Suppressor macrophage treated with lipopolysaccharide for 4 hours (primary cell): Measurements from ENCODE around the gene SCAPER.

Experiments
- DNase-seq: peaks from one replicate; pipeline ENCODE4 v3.0.0-alpha.2; 2020

SCAPER gene

DNA sequence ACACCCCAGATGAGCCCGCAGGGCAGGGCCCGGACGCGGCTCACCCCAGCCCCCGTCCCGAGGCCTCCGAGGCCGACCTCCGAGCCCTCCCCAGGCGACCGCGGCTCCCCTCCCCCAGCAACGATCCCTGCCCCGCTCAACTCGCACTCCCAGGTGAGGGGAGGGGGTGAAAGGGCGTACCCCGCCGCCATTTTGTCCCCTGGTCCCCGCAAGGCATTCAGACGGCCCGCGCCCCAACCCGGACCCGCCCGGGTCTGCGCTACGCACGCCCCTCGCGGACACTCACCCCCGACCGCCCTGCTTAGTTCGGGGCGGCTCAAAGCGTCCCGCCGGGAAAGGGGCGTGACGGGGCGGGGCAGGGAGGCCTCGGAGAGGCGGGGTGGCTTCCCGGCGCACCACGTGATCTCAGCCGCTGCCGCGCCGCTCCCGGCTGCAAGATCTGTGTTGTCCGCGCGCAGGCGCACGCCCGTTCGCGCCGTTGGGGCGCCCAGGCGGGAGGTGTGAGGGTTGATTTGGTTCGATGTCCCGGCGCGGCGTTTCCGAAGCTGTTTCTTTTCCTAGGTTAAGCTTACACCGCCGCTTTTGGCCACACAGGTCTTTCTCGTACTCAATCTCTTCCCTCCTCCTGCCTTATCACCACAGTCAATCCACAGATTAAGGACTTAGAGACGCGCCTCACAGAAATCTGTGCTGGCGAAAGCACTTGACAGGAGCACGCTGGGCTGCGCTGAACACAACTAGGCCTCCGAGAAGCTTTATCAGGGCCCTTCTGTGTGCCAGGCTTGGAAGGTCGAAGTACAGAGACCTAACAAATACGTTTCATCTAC, at the start of gene SCAPER:
Gene SCAPER (minus strand): TSS at position 328 of the 827 bp plus-strand sequence. CDS start 21,523 bp downstream, outside the sequence.
- peak; percentile 92 for DNase-seq

GRCh38 chr15:76954744-76955143, 49.6 kb upstream of the SCAPER start:
- no peak for DNase-seq

GRCh38 chr15:76953913-76954312, 48.8 kb upstream of the SCAPER start:
- no peak for DNase-seq

DNA sequence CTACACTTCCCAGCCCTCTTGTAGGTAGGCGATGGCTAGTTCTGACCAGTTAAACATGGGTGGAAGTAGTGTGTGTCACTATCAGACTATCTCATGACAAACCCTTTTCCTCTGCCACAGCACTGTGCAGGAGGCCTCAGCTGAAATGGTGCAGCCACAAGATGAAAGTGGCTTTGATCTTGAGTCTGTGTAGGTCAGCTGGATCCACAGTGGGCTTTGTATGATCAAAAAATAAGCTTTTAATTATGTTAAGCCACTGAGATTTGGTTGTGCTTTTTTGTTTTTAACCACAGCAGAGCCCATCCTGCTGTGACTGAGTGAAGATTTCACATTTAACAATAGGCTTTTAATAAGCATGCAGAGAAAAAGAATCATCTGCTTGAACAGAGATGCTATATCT, 46.1 kb upstream of the SCAPER start:
- no peak for DNase-seq

DNA sequence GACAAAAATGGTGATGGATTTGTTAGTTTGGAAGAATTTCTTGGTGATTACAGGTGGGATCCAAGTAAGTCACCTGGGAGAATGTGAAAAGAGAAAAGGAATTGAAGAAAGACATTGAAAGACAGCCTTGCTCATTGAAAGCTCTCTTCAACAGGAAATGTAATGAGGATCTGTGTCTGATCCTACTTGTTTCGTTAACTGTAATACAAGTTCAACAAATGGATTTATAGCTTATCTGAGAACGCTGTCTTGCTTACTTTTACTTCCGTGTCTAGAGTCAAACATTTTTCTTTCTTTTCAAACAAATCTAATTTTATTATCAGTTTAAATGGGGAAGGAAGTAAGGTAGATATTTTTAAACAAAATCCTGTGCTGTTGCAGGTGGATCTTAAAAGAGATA, 42.3 kb upstream of the SCAPER start:
- DNase-seq = no peak

DNA sequence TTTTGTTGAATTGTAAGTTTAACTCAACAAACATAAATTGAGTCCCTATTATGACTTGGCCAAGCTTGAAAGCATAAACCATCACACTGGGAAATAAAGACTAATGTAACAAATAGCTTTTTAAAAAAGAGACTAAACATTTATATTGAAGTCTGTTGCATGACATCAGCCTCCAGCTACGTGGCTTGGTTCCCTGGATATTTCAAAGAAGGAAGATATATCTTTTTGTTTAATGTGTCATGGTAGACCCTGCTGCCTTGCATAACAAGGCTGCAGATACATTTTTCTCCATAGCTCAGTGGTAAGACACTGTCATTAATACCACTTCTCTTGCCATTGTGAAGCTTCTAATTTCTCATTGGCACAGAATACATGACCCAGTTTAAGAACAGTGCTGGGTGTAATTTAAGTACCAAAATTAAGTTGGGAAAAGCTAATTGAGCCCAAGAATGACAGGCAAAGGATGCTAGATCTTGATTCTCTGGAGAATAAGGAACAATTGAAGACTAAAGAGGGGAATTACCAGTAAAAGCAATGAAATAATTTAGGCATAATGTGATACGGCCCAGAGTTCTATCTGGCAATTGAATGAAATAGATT, 40.5 kb upstream of the SCAPER start:
- DNase-seq = no peak

DNA sequence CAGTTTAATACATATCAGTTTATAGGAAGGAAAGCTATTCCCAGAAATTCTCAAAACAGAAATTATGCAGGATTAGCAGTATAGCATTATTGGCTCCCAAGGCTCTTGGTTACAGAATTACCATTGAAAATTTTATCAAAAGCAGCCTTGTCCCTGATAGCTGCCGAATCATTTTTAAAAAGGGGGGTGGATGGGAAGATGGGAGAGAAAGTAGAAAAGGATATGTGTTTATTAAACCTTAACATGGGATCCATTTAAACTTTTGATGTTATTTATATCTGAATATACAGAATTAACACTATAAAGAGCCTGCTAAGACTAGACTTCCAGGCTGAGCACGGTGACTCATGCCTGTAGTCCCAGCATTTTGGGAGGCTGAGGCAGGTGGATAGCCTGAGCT, 37.2 kb upstream of the SCAPER start:
- DNase-seq = no peak

- DNase-seq = no peak
These were observed 36.5 kb upstream of the SCAPER start for GRCh38 chr15:76941636-76942035.

DNA sequence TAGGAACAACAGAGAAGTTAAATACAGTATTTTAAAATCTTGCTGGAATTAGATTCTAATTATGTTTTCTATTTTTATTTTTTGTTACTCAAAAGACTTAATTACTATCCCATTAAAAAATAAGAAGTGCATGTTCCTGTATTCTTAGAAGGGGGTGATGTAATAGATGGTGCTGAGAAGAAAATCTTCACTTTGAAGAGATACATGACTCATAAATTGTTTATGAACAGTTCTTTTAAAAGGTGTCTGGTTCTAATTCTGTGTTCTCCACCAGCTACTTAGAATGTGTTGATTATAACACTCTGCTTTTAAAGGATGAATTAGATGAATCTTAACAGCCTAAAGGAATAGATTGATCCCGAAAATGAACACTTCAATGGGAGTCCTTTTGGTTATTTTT, 34.6 kb upstream of the SCAPER start:
- DNase-seq = no peak

- DNase-seq = no peak
These were observed 33.6 kb upstream of the SCAPER start for GRCh38 chr15:76938752-76939151.

DNA sequence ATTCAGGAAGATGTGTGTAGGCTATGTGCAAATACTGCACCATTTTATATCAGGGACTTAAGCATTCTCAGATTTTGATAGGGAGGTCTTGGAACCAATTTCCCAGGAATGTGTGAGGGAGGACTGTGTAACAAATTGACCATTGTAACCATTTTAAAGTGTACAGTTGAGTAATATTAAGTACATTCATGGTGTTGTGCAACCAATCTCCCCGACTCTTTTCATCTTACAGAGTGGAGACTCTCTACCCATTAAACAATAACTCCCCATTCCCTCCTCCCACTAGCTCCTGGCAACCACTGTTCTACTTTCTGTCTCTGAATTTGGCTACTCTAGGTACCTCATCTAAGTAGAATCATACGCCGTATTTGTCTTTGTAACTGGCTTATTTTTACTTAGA, 31.5 kb upstream of the SCAPER start:
- no peak for DNase-seq

GRCh38 chr15:76935620-76936019, 30.5 kb upstream of the SCAPER start:
- no peak for DNase-seq

GRCh38 chr15:76932135-76932966, 27.2 kb upstream of the SCAPER start:
- DNase-seq = no peak

DNA sequence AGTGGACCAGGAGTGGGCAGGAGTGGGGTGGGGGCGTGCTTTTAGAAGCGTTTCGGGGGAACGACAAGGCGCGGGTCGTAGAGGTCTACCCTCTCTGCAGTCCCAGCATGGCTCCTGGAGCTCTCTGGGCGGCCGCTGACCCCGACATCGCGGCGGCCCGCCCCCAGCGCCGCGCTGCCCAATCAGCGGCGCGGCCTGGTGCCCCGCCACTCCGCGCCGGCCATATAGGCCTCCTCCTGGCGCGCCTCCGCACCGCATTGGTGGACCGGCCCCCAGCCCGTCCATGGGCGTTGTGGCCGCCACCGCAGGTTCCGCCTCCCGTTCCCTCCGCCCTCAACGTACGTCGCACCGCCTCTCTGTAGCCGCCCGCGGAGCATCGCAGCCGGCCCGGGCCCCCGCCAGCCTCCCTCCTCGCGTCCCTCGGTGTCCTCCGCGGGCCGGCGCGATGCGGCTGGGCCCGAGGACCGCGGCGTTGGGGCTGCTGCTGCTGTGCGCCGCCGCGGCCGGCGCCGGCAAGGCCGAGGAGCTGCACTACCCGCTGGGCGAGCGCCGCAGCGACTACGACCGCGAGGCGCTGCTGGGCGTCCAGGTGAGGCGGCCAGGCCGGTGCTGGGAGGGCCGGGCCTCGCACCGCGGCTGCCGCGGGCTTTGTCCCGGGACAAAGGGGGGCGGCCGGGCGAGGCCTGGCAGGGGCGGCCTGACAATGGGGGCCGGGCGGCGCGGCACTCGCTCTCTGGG, 26.4 kb upstream of the SCAPER start, which contains the start of gene RCN2:
Gene RCN2 (plus strand): TSS at position 353 of the 738 bp plus-strand sequence. CDS start 93 bp downstream, at position 446.
- peak; percentile 97 for DNase-seq

- DNase-seq = no peak
These were observed 25.8 kb upstream of the SCAPER start for GRCh38 chr15:76930831-76931396.

DNA sequence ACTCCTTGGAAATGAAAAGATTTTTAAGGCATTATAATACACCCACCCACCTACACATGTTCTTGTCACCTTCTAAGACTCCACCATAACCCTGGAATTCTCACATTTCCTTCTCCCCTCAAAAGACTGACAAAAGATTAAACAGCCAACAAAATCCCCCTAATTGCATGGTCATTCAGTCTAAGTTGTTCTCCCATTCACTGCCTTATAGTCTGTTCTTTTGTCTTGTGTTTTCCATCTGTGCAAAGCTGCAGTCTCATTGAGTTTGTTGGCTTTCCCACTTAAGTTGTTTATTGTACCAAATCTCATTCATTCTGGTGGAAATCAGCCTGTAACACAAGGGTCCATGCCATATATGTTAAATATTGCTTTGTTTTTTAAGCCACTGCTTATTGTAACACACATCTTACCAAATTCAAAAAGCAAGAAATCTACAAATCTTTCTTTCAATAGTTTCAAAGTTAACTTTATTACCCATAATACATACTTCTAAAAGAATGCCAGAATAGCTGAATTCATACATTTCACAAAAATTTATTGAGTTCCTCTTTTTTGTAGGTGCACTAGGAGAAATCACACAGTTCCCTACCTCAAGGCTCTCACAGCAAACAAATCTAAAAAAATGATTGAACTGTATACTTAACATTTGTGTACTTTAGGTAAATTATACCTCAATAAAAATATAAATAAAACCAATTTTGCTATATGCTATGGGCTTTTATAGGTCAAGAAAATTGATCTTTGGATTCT, 24.0 kb upstream of the SCAPER start:
- no peak for DNase-seq

GRCh38 chr15:76928201-76928600, 23.1 kb upstream of the SCAPER start:
- no peak for DNase-seq

GRCh38 chr15:76916369-76916768, 11.2 kb upstream of the SCAPER start:
- DNase-seq = no peak

- DNase-seq = no peak
These were observed 8.6 kb upstream of the SCAPER start for GRCh38 chr15:76913737-76914136.

DNA sequence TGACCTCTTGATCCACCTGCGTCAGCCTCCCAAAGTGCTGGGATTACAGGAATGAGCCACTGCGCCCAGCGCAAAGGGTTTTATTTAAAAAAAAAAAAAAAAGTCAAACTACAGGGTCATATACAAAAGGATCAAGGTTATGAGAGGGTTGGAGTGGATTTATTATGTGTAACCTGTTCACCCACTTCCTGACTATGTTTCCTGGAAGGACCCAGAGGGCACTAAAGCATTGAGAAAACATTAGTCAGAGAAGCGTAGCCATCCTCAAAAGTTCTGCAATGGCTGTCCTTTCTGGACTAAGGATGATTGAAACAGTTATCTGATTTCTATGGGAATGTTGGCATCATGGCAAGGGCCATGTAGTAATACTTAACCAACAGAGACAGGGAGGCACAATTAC, 7.3 kb upstream of the SCAPER start:
- no peak for DNase-seq

DNA sequence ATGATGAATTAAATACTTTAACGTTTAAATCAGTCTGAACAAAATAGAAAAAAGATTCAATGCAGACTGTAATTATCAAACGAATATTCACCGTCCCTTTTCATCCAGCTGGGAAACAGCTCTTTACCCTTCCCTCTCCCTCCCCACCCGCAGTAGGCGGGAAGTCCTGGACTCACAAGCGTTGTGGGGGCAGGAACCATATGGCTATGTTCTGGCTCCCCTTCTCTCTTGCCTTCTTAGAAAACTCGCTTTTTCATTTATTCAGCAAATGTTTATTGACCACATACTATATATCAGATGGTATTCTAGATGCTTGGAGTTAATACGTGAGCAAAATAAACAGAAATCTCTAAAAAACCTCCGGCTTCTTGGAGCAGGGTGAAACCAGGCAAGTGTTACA, 715 bp upstream of the SCAPER start:
- no peak for DNase-seq
